Trophoblast cell (in vitro differentiated cells and primary cell): ENCODE measurements around the gene IRS1.

Experiments used
- DNase-seq, 2 donors: peaks; one replicate each; pipeline ENCODE4 v3.0.0-alpha.2; 2016
- H2AFZ ChIP-seq: 2 replicates; pipeline ENCODE4 v1.6.1; 2013; ENCODE audit warnings: low read length, moderate library complexity, mild to moderate bottlenecking; ENCODE audit not compliant: insufficient read depth, poor library complexity
- H2AK5ac ChIP-seq: 2 replicates; pipeline ENCODE4 v1.6.1; 2013; ENCODE audit warnings: mild to moderate bottlenecking, low read length
- H2BK120ac ChIP-seq: 2 replicates; pipeline ENCODE4 v1.6.1; 2013; ENCODE audit warnings: low read length, mild to moderate bottlenecking, moderate library complexity; ENCODE audit not compliant: insufficient read depth, poor library complexity
- H2BK12ac ChIP-seq: 2 replicates; pipeline ENCODE4 v1.6.1; 2013; ENCODE audit warnings: mild to moderate bottlenecking, low read length, moderate library complexity
- H2BK5ac ChIP-seq: 2 replicates; pipeline ENCODE4 v1.6.1; 2013; ENCODE audit warnings: low read length, low read depth, moderate library complexity, mild to moderate bottlenecking; ENCODE audit not compliant: poor library complexity
- H3K14ac ChIP-seq: 2 replicates; pipeline ENCODE4 v1.6.1; 2013; ENCODE audit warnings: mild to moderate bottlenecking, low read length
- H3K18ac ChIP-seq: 2 replicates; pipeline ENCODE4 v1.6.1; 2013; ENCODE audit warnings: mild to moderate bottlenecking, low read length
- H3K23ac ChIP-seq: 2 replicates; pipeline ENCODE4 v1.6.1; 2013; ENCODE audit warnings: low read length
- H3K27ac ChIP-seq: 2 replicates; pipeline ENCODE4 v1.5.1; 2013; ENCODE audit warnings: low read depth, mild to moderate bottlenecking, inconsistent platforms, low read length, moderate library complexity
- H3K27me3 ChIP-seq: 2 replicates; pipeline ENCODE4 v1.6.1; 2013; ENCODE audit warnings: inconsistent platforms, mild to moderate bottlenecking, low read length, moderate library complexity; ENCODE audit not compliant: insufficient read depth
- H3K36me3 ChIP-seq, 2 experiments: 1 replicate in 1 of 2; 2 replicates in 1 of 2; pipeline ENCODE4 v1.6.1; 2013; ENCODE audit warnings: low read length in 2 of 2, mild to moderate bottlenecking in 2 of 2, moderate library complexity in 1 of 2; ENCODE audit not compliant: insufficient read depth in 2 of 2, control insufficient read depth in 1 of 2
- H3K4ac ChIP-seq: 2 replicates; pipeline ENCODE4 v1.6.1; 2013; ENCODE audit warnings: low read depth, mild to moderate bottlenecking, low read length, moderate library complexity
- H3K4me1 ChIP-seq, 2 experiments: 1 replicate in 1 of 2; 2 replicates in 1 of 2; pipeline ENCODE4 v1.6.1; 2013; ENCODE audit warnings: low read length in 2 of 2, mild to moderate bottlenecking in 2 of 2, moderate library complexity in 1 of 2; ENCODE audit not compliant: insufficient read depth in 2 of 2, control insufficient read depth in 1 of 2
- H3K4me2 ChIP-seq: 2 replicates; pipeline ENCODE4 v1.6.1; 2013; ENCODE audit warnings: inconsistent platforms, mild to moderate bottlenecking, low read length, moderate library complexity
- H3K4me3 ChIP-seq: 2 replicates; pipeline ENCODE4 v1.5.1; 2013; ENCODE audit warnings: mild to moderate bottlenecking, low read depth, low read length, inconsistent platforms
- H3K79me1 ChIP-seq: one replicate; pipeline ENCODE4 v1.6.1; 2013; ENCODE audit warnings: low read length
- H3K79me2 ChIP-seq: 2 replicates; pipeline ENCODE4 v1.6.1; 2013; ENCODE audit warnings: low read length, mild to moderate bottlenecking; ENCODE audit not compliant: control insufficient read depth, insufficient read depth, poor library complexity
- H3K9ac ChIP-seq: 2 replicates; pipeline ENCODE4 v1.6.1; 2013; ENCODE audit warnings: mild to moderate bottlenecking, low read length
- H3K9me3 ChIP-seq: 2 replicates; pipeline ENCODE4 v1.6.1; 2013; ENCODE audit warnings: low read depth, mild to moderate bottlenecking, control low read depth, inconsistent platforms, low read length; ENCODE audit not compliant: insufficient read depth
- H4K12ac ChIP-seq: 2 replicates; pipeline ENCODE4 v1.6.1; 2013; ENCODE audit warnings: low read depth, mild to moderate bottlenecking, low read length, moderate library complexity
- H4K8ac ChIP-seq: 2 replicates; pipeline ENCODE4 v1.6.1; 2013; ENCODE audit warnings: low read depth, mild to moderate bottlenecking, low read length, moderate library complexity
- H4K91ac ChIP-seq: one replicate; pipeline ENCODE4 v1.6.1; 2013; ENCODE audit warnings: low read depth, mild to moderate bottlenecking, low read length, moderate library complexity
- WGBS: extraction: QIAGEN DNeasy Blood & Tissue Kit; methylation state at CpG from one replicate; pipeline ENCODE4 v1.1.7; 2013; ENCODE audit warnings: missing lambda C conversion rate; ENCODE audit not compliant: insufficient read length, insufficient coverage; ENCODE audit errors: extremely low coverage; 5-methylcytosine and 5-hydroxymethylcytosine counted together

Gene IRS1

GRCh38 chr2:226739545-226740030 lies 60.0 kb downstream of the IRS1 start:
- no peak overlapping the region for H2BK5ac ChIP-seq
- H3K27ac ChIP-seq, result no peak overlapping the region
- H3K4me3 ChIP-seq, result no peak overlapping the region
- DNase-seq, result no peak
- peaks cover 9 to 14% of the 10 kb centered on the region in 2 experiments for H3K4me1 ChIP-seq
- no peak overlapping the region for H3K4me2 ChIP-seq
- H3K14ac ChIP-seq, result no peak overlapping the region
- H3K9ac ChIP-seq, result no peak overlapping the region
- H3K27me3 ChIP-seq, result no peaks in the 10 kb centered on the region
- H2AFZ ChIP-seq, result no peak overlapping the region
- H3K79me2 ChIP-seq, result no peaks in the 10 kb centered on the region
- H4K91ac ChIP-seq, result no peak overlapping the region
- H3K9me3 ChIP-seq, result no peaks in the 10 kb centered on the region
- no peak overlapping the region for H2BK120ac ChIP-seq
- WGBS, result no CpG with 5 or more reads among the region's 6 CpGs
- H3K18ac ChIP-seq, result no peak overlapping the region
- H3K4ac ChIP-seq, result no peak overlapping the region
- no peak overlapping the region for H4K12ac ChIP-seq
- no peak overlapping the region for H3K23ac ChIP-seq
- H3K79me1 ChIP-seq, result peaks cover 2% of the 10 kb centered on the region
- H4K8ac ChIP-seq, result no peak overlapping the region
- H2AK5ac ChIP-seq, result no peak overlapping the region
- H3K36me3 ChIP-seq, result peaks cover 2 to 3% of the 10 kb centered on the region in 2 experiments
- no peak overlapping the region for H2BK12ac ChIP-seq

GRCh38 chr2:226738821-226739544 lies 60.6 kb downstream of the IRS1 start:
- H3K79me2 ChIP-seq, result no peaks in the 10 kb centered on the region
- no peak overlapping the region for H2BK12ac ChIP-seq
- H4K8ac ChIP-seq, result no peak overlapping the region
- H3K79me1 ChIP-seq, result peaks cover 2% of the 10 kb centered on the region
- no peaks in the 10 kb centered on the region for H3K9me3 ChIP-seq
- no peak overlapping the region for H4K12ac ChIP-seq
- no peak overlapping the region for H3K27ac ChIP-seq
- no peak overlapping the region for H3K4ac ChIP-seq
- no peak overlapping the region for H2AFZ ChIP-seq
- no peak overlapping the region for H3K4me2 ChIP-seq
- H3K14ac ChIP-seq, result no peak overlapping the region
- H3K18ac ChIP-seq, result no peak overlapping the region
- no peak overlapping the region for H2BK5ac ChIP-seq
- H3K4me1 ChIP-seq, result peaks cover 9 to 14% of the 10 kb centered on the region in 2 experiments
- no peak overlapping the region for H3K4me3 ChIP-seq
- no peak overlapping the region for H3K23ac ChIP-seq
- H2BK120ac ChIP-seq, result no peak overlapping the region
- no peak overlapping the region for H4K91ac ChIP-seq
- H2AK5ac ChIP-seq, result no peak overlapping the region
- DNase-seq, result no peak
- peaks cover 2 to 5% of the 10 kb centered on the region in 2 experiments for H3K36me3 ChIP-seq
- no peak overlapping the region for H3K9ac ChIP-seq
- no CpG with 5 or more reads among the region's 6 CpGs for WGBS
- no peaks in the 10 kb centered on the region for H3K27me3 ChIP-seq

GRCh38 chr2:226738191-226738820 lies 61.3 kb downstream of the IRS1 start:
- Histone ChIP-seq H2AK5ac (no peak overlapping the region), H3K4me1 (peaks cover 9 to 14% of the 10 kb centered on the region in 2 experiments), H4K91ac (no peak overlapping the region), H3K4me2 (no peak overlapping the region), H3K4ac (no peak overlapping the region), H3K23ac (no peak overlapping the region), H2BK12ac (no peak overlapping the region), H3K9ac (no peak overlapping the region), H3K36me3 (peaks cover 2 to 5% of the 10 kb centered on the region in 2 experiments), H4K12ac (no peak overlapping the region), H3K9me3 (no peaks in the 10 kb centered on the region), H2BK120ac (no peak overlapping the region), H3K79me1 (peaks cover 2% of the 10 kb centered on the region), H2AFZ (no peak overlapping the region), H4K8ac (no peak overlapping the region), H3K27ac (no peak overlapping the region), H3K27me3 (no peaks in the 10 kb centered on the region), H3K14ac (no peak overlapping the region), H2BK5ac (no peak overlapping the region), H3K79me2 (no peaks in the 10 kb centered on the region), H3K4me3 (no peak overlapping the region), H3K18ac (no peak overlapping the region)
- DNase-seq, result no peak
- WGBS, result no CpG with 5 or more reads among the region's 8 CpGs

DNA sequence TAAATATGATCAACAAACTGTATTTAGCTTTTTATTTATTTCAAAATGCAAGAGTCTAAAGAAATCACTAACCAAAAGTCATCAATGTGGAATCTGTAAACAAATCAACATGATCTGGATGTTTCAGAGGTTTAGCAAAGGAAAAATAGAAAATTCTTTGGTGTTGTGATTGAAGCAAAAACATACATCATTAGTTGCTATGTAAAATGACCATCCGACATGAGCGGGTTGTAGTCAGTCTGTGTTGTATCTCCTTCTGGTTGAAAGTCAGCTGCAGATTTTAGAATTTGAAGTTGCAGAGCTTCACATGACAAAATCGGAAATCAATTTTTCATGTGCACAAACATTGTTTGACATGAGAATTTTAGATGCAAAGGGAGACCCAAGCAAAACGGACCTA lies 63.2 kb downstream of the IRS1 start:
- Histone ChIP-seq H3K9me3 (no peaks in the 10 kb centered on the region), H3K14ac (no peak overlapping the region), H3K4me2 (no peak overlapping the region), H3K23ac (no peak overlapping the region), H3K27me3 (no peaks in the 10 kb centered on the region), H2BK120ac (no peak overlapping the region), H2BK12ac (no peak overlapping the region), H3K9ac (no peak overlapping the region), H4K91ac (no peak overlapping the region), H3K4me3 (no peak overlapping the region), H3K27ac (no peak overlapping the region), H3K18ac (no peak overlapping the region), H2AK5ac (no peak overlapping the region), H3K4me1 (peaks cover 5 to 11% of the 10 kb centered on the region in 2 experiments), H3K4ac (no peak overlapping the region), H3K79me1 (peaks cover 2% of the 10 kb centered on the region), H4K12ac (no peak overlapping the region), H4K8ac (no peak overlapping the region), H3K36me3 (peaks cover 2% of the 10 kb centered on the region in 2 experiments), H3K79me2 (no peaks in the 10 kb centered on the region), H2AFZ (no peak overlapping the region), H2BK5ac (no peak overlapping the region)
- DNase-seq, result no peak
- no CpG with 5 or more reads among the region's 4 CpGs for WGBS
